SK-N-MC (cell line): ENCODE data around the gene STK32B.
"Not testable (repeated sequence)": the region's sequence is repeated elsewhere in the genome, so short reads cannot be mapped to it uniquely, and the experiment has no call there.

Source experiments
- DNase-seq: peaks from one replicate; pipeline ENCODE4 v3.0.0-alpha.2; 2011; ENCODE audit warnings: low read depth, low spot score
- H3K27ac ChIP-seq: fragments of 200-600 bp; sonication (generic); 2 replicates; pipeline ENCODE4 v1.5.1; 2016; ENCODE audit warnings: mixed run types
- H3K36me3 ChIP-seq: fragments of 200-600 bp; sonication (generic); 2 replicates; pipeline ENCODE4 v1.6.1; 2017; ENCODE audit warnings: antibody characterized with exemption, low read length, mixed read lengths; ENCODE audit not compliant: insufficient read depth
- H3K4me3 ChIP-seq: fragments of 200-600 bp; sonication (generic); 2 replicates; pipeline ENCODE4 v1.5.1; 2016
- H3K9ac ChIP-seq: fragments of 200-600 bp; sonication (generic); 2 replicates; pipeline ENCODE4 v1.8.0; 2017; ENCODE audit warnings: mixed run types, mixed read lengths; ENCODE audit not compliant: insufficient read length
- H3K9me3 ChIP-seq: fragments of 200-600 bp; sonication (generic); 2 replicates; pipeline ENCODE4 v1.6.1; 2017; ENCODE audit warnings: low read depth, mild to moderate bottlenecking, antibody characterized with exemption, low read length, moderate library complexity, mixed read lengths
- EZH2 ChIP-seq: fragments of 200-600 bp; sonication (generic); IDR thresholded peaks from one replicate; pipeline ENCODE4 v1.6.1; 2017; ENCODE audit warnings: antibody characterized with exemption
- FOXP2 ChIP-seq: optimal IDR thresholded peaks from 2 replicates; pipeline ENCODE3; 2011; ENCODE audit warnings: mild to moderate bottlenecking, moderate library complexity; ENCODE audit not compliant: insufficient read depth; ENCODE audit errors: extremely low read length, control extremely low read depth
- POLR2AphosphoS5 ChIP-seq: IDR thresholded peaks from 2 replicates; pipeline ENCODE4 v1.6.1; 2012; ENCODE audit warnings: mild to moderate bottlenecking, low read depth, low read length, borderline replicate concordance

The STK32B gene

GRCh38 chr4:5284517-5284916 is 233.2 kb downstream of the STK32B start:
- H3K36me3 ChIP-seq: no peaks in the 10 kb centered on the region
- no peak for DNase-seq
- H3K9me3 ChIP-seq: no peaks in the 10 kb centered on the region
- TF ChIP-seq POLR2AphosphoS5 (no peak), FOXP2 (no peak), EZH2 (no peak)
- H3K9ac ChIP-seq: no peak overlapping the region
- no peak overlapping the region for H3K27ac ChIP-seq
- H3K4me3 ChIP-seq: no peak overlapping the region

GRCh38 chr4:5292101-5292500 is 240.8 kb downstream of the STK32B start:
- no peaks in the 10 kb centered on the region for H3K9me3 ChIP-seq
- H3K9ac ChIP-seq: no peak overlapping the region
- no peak for DNase-seq
- no peak overlapping the region for H3K4me3 ChIP-seq
- no peak overlapping the region for H3K27ac ChIP-seq
- TF ChIP-seq FOXP2: no peak
- no peak for TF ChIP-seq POLR2AphosphoS5
- no peaks in the 10 kb centered on the region for H3K36me3 ChIP-seq

- not testable (repeated sequence) for H3K36me3 ChIP-seq, DNase-seq, H3K9ac ChIP-seq, H3K4me3 ChIP-seq, H3K9me3 ChIP-seq, H3K27ac ChIP-seq
Observed at GRCh38 chr4:5298000-5298787, 246.9 kb downstream of the STK32B start.

- H3K9me3 ChIP-seq: no peaks in the 10 kb centered on the region
- no peak overlapping the region for H3K27ac ChIP-seq
- no peak overlapping the region for H3K9ac ChIP-seq
- no peak overlapping the region for H3K4me3 ChIP-seq
- H3K36me3 ChIP-seq: no peaks in the 10 kb centered on the region
- TF ChIP-seq EZH2 (no peak), FOXP2 (no peak), POLR2AphosphoS5 (no peak)
- DNase-seq: no peak
Observed at GRCh38 chr4:5300283-5300682, 249.0 kb downstream of the STK32B start.

- no peak for TF ChIP-seq FOXP2
- no peak for TF ChIP-seq POLR2AphosphoS5
- TF ChIP-seq EZH2: no peak
- Histone ChIP-seq H3K36me3 (no peaks in the 10 kb centered on the region), H3K9me3 (no peaks in the 10 kb centered on the region), H3K4me3 (no peak overlapping the region), H3K27ac (no peak overlapping the region), H3K9ac (no peak overlapping the region)
- DNase-seq: no peak
Observed at GRCh38 chr4:5307928-5308327, 256.6 kb downstream of the STK32B start.

GRCh38 chr4:5322321-5322720 is 271.0 kb downstream of the STK32B start:
- TF ChIP-seq FOXP2: no peak
- TF ChIP-seq EZH2: no peak
- TF ChIP-seq POLR2AphosphoS5: no peak
- H3K27ac ChIP-seq: no peak overlapping the region

GRCh38 chr4:5330339-5330989 is 279.2 kb downstream of the STK32B start:
- Histone ChIP-seq H3K9ac (no peak overlapping the region), H3K27ac (no peak overlapping the region), H3K4me3 (no peak overlapping the region), H3K9me3 (no peaks in the 10 kb centered on the region), H3K36me3 (no peaks in the 10 kb centered on the region)
- DNase-seq: no peak
- TF ChIP-seq EZH2 (no peak), POLR2AphosphoS5 (no peak), FOXP2 (no peak)

More at GRCh38 chr4:5322321-5322720, 271.0 kb downstream of the STK32B start:
- Histone ChIP-seq H3K4me3 (no peak overlapping the region), H3K36me3 (no peaks in the 10 kb centered on the region), H3K9ac (no peak overlapping the region), H3K9me3 (no peaks in the 10 kb centered on the region)
- DNase-seq: no peak

GRCh38 chr4:5337731-5338130 is 286.5 kb downstream of the STK32B start:
- Histone ChIP-seq H3K36me3 (no peaks in the 10 kb centered on the region), H3K27ac (no peak overlapping the region), H3K9ac (no peak overlapping the region), H3K4me3 (no peak overlapping the region), H3K9me3 (no peaks in the 10 kb centered on the region)
- DNase-seq: no peak
- TF ChIP-seq POLR2AphosphoS5 (no peak), EZH2 (no peak), FOXP2 (no peak)

GRCh38 chr4:5338531-5338930 is 287.3 kb downstream of the STK32B start:
- TF ChIP-seq EZH2 (no peak), POLR2AphosphoS5 (no peak), FOXP2 (no peak)

GRCh38 chr4:5340991-5341451 is 289.7 kb downstream of the STK32B start:
- TF ChIP-seq EZH2 (no peak), POLR2AphosphoS5 (no peak), FOXP2 (no peak)
- DNase-seq: peak; percentile 51
- Histone ChIP-seq H3K36me3 (no peaks in the 10 kb centered on the region), H3K9ac (no peak overlapping the region), H3K27ac (peak overlapping the region; percentile 75), H3K9me3 (no peaks in the 10 kb centered on the region), H3K4me3 (peak overlapping the region; percentile 52)

More at GRCh38 chr4:5338531-5338930, 287.3 kb downstream of the STK32B start:
- Histone ChIP-seq H3K9me3 (no peaks in the 10 kb centered on the region), H3K27ac (no peak overlapping the region), H3K9ac (no peak overlapping the region), H3K36me3 (no peaks in the 10 kb centered on the region), H3K4me3 (no peak overlapping the region)
- no peak for DNase-seq
